Measurements from ENCODE around the gene PRICKLE1.
A peak's percentile ranks its signal among the peaks of the same experiment; 100 is the strongest.

PRICKLE1 gene

DNA sequence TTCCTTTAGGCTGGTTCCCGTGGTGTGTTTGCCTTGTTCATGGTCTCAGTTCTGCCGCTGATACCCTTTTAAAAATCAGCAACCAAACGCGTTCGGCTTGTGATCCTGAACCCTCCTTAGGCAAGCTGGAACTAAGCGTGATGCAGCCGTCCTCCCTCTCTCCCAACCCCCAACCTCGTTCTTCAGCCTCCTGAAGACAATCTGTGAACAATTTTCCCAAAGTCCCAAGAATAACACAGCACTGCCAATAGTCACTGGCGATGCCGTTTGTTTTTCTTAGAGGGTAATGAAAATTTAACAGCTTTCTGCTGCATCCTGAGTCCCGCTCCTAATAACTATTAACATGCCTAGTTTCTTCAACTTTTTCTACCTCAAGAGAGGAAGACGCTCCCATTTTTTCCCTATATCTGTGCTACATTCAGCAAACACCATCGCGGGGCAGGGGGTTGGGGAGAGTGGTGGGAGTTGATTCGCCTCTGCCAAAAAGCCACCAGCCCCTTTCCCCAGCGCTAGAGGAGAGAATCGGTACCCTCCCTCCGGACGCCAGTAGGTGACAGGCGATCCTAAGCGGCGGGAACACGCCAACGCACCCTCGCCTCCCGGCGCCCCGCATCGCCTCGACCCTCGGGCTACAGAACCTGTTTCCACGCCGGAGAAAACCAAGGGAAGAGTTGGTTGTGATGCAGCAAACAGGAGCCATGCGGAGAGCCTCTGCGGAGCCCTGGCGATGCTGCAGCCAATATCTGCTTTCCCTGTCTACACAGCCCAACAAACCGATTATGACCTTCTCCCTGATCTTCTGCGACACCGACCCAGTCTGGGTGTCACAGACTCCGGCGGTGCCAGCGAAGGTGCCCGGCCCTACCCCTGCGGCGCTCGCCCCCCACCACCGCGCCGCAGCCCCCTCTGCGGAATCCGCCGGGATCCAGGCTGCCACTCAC lies 752 bp downstream of the PRICKLE1 start:
- peak; percentile 37 for DNase-seq

GRCh38 chr12:42587601-42588523 lies 1.7 kb downstream of the PRICKLE1 start:
- DNase-seq: no peak

GRCh38 chr12:42586268-42586667 lies 3.3 kb downstream of the PRICKLE1 start:
- no peak for DNase-seq

DNA sequence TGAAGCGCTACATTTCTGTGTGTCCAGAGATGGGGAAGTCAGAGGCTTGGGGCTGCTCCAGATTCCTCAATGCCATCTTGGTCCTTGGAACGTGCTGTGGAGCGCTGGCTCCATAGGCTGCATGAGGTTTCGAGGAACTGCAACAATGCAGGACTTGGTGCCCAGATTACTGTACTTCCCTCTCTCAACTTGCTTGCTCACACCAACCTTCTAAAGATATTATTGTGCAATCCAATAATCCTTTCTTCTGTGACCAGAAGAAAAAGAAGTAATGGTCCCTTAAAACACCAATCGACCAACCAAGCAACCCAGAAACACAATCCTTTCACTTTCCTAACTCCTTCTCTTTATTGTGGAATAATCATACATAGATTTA lies 3.7 kb downstream of the PRICKLE1 start:
- DNase-seq: no peak

- peak; percentile 21 for DNase-seq
Observed at GRCh38 chr12:42585154-42585840, 4.2 kb downstream of the PRICKLE1 start.

GRCh38 chr12:42584651-42585111 lies 4.9 kb downstream of the PRICKLE1 start:
- peak; percentile 26 for DNase-seq

- DNase-seq: no peak
Observed at GRCh38 chr12:42583016-42583415, 6.5 kb downstream of the PRICKLE1 start.

GRCh38 chr12:42582498-42582897 lies 7.0 kb downstream of the PRICKLE1 start:
- no peak for DNase-seq

DNA sequence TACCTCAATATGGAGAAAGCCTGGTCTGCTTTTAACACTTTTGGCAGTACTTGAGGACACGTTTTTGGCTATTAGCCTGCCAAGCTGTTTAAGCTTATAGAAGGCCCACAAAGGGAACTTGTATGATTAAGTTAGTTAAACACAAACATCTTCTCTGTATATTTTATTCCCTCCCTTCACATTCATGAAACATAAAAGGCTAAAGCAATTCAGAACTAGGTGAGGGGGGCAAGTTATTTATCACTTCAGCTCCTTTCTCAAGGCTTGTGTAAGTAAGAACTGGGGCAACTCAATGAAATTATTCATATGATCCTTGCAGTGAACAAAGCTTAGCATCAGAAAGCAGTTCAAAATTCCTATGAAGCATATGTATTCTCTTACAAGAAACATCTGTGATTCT lies 7.5 kb downstream of the PRICKLE1 start:
- no peak for DNase-seq

- no peak for DNase-seq
Observed at GRCh38 chr12:42576374-42576773, 13.2 kb downstream of the PRICKLE1 start.

GRCh38 chr12:42575717-42576116 lies 13.8 kb downstream of the PRICKLE1 start:
- DNase-seq: no peak

DNA sequence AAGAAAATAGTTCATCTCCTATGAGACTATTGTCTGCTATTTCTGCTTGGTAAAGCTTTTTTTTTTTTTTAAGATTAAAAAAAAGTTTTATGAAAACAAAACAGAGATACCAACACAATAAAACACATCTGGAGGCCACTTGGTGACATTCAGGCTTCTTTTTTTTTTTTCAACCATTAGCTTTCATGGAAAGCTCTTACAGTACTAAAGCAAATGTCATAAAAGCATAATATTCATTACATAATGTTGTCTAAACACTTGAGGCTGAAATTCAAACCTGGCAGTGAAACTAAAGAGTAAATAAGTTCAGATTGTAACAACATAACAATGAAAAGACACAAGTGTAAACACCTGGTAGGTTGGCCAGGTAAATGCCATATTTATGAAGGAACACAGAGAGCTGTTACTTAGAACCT lies 14.7 kb downstream of the PRICKLE1 start:
- peak; percentile 86 for DNase-seq

- DNase-seq: no peak
Observed at GRCh38 chr12:42571327-42572009, 18.1 kb downstream of the PRICKLE1 start.

DNA sequence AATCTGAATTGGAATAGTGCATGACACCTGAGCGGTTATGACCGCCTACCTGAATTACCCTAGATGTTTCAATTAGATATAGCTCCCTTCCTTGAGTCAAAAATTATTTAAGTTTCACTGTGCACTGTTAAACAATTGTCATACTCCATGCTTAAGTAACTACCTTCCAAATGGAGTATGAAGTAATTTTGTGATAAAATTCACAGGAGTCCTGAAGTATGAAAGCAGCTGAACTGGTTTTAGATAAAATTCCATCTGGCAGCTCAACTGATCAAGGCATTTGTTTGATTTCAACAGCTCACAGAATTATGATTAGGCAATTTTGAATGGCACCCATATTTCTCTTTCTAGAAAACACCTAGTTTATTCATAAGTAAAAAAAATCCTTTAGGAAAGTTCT lies 19.5 kb downstream of the PRICKLE1 start:
- DNase-seq: no peak

GRCh38 chr12:42568952-42569915 lies 20.3 kb downstream of the PRICKLE1 start:
- DNase-seq: peak; percentile 28

- DNase-seq: no peak
Observed at GRCh38 chr12:42565633-42566032, 23.9 kb downstream of the PRICKLE1 start.

DNA sequence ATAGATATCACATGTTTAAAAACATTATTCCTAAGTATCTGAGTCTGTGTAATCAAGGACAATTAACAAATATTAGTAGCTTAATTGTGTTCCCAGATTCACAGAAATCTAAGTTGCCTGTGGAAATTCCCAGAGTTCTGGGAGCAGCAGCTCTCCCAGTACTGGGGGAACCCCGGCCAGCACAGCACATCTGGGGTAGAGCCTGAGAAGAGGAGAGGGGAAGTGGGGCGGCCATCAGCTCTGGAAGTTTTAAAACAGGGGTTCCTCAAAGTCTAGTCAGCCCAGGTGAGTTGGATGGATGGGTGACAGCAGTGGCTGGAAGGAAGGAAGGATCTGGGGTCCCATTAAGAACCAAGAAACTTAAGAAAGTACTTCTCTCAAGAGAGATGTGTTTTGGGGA lies 24.6 kb downstream of the PRICKLE1 start:
- no peak for DNase-seq

GRCh38 chr12:42564556-42564955 lies 25.0 kb downstream of the PRICKLE1 start:
- DNase-seq: no peak

DNA sequence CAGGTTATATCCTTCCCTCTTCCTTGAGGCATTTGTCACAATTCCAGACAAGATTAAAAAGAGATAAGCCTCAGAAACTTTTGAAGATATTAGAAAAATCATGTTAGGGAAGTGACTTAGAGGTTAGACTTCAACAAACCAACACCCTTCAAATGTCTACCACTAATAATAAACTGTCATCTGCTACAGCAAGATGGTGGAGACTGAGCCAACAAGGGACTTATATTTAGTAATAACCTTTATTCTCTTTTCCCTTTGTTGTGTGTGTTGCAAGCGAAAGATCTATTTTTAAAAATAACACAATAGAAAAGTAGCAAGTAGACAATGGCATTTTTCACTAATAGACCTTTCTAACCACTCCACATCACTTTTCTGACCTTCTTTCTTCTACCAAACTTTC lies 28.6 kb downstream of the PRICKLE1 start:
- DNase-seq: no peak

GRCh38 chr12:42557586-42558172 lies 31.9 kb downstream of the PRICKLE1 start:
- DNase-seq: no peak

GRCh38 chr12:42556917-42557316 lies 32.6 kb downstream of the PRICKLE1 start:
- no peak for DNase-seq
